ENCODE measurements around the gene REXO2. TPM values are rescaled to one million over a fixed set of nuclear protein-coding genes. Genes with fewer than 3 reads are reported as not detected.

The REXO2 gene
- total and polyA plus RNA-seq, 2 of the 8 experiments (the other 6 are each of a cell fraction or from before 2014, with no cell fraction given), result 111 to 114 TPM

GRCh38 chr11:114478768-114479167, 39.5 kb downstream of the REXO2 start:
- H3K9ac ChIP-seq (replicated peaks in 1 of 4; ENCODE audit: extremely low read depth in 1 of 4, low read depth in 3 of 4, low read length in 3 of 4), result no peak overlapping the region
- no peak overlapping the region for H2BK15ac ChIP-seq (ENCODE audit: low read length)
- FAIRE-seq (peak; percentile 7), DNase-seq (ENCODE audit: low read depth in 1 of 2, low spot score in 2 of 2) (no peak)
- H3K4ac ChIP-seq (replicated peaks; ENCODE audit: insufficient read length, low read depth, low read length), result peak overlapping the region; percentile 17
- ChIA-PET POLR2A (ENCODE audit: partially characterized antibody) (interaction anchor here (0.6 to 0.9 kb wide), 2 partner anchors 31 to 40 kb away, joined by 3 read pairs; partner anchors contain the start of gene REXO2), CTCF (ENCODE audit: partially characterized antibody) (interaction anchor here (1.9 kb wide), 1 partner anchor 138 kb away, joined by 5 read pairs; no protein-coding TSS in a partner anchor)
- peak overlapping the region; percentile 34; the same call in 1 of the 2 replicates for H3K18ac ChIP-seq (ENCODE audit: extremely low read depth, low read length)
- no peaks in the 10 kb centered on the region for H3K79me1 ChIP-seq (ENCODE audit: low read depth, low read length)
- H2BK5ac ChIP-seq (ENCODE audit: low read depth, low read length), result peak overlapping the region; percentile 96; the same call in 1 of the 2 replicates
- H4K91ac ChIP-seq (replicated peaks; ENCODE audit: insufficient read length, low read length), result peak overlapping the region; percentile 37
- peak overlapping the region; percentile 63 for H4K5ac ChIP-seq (ENCODE audit: insufficient read length, low read depth, low read length)
- H3K27me3 ChIP-seq (replicated peaks in 1 of 4; ENCODE audit: control insufficient read depth in 3 of 4, extremely low read depth in 1 of 4, insufficient read depth in 3 of 4, low read length in 3 of 4), result no peaks in the 10 kb centered on the region
- H3K36me3 ChIP-seq (ENCODE audit: control insufficient read depth in 2 of 4, insufficient read depth in 4 of 4, low read length in 3 of 4), result no peaks in the 10 kb centered on the region
- peaks cover 0 to 4% of the 10 kb centered on the region in 2 experiments; a peak in 1 of 4 replicates for H3K9me3 ChIP-seq (ENCODE audit: insufficient read depth in 2 of 2, low read depth in 1 of 2, low read length in 1 of 2)
- 43% methylated on average over 4 of the region's 4 CpGs; no CpG with 5 or more reads in 1 of the 2 experiments for WGBS, 2 experiments (ENCODE audit: extremely low coverage in 1 of 2, insufficient coverage in 1 of 2, insufficient read length in 1 of 2, insufficient replicate concordance in 2 of 2, low coverage in 1 of 2, low lambda C conversion rate in 2 of 2, missing lambda C conversion rate in 1 of 2)
- no peaks in the 10 kb centered on the region for H3K79me2 ChIP-seq (ENCODE audit: control insufficient read depth in 1 of 2, insufficient read depth in 2 of 2, low read length in 2 of 2)
- H4K8ac ChIP-seq (ENCODE audit: extremely low read depth, insufficient read depth, low read length), result no peak overlapping the region
- peak overlapping the region; percentile 17; the same call in 1 of the 2 replicates for H2BK20ac ChIP-seq (ENCODE audit: low read length)
- no peak overlapping the region for H3K14ac ChIP-seq (ENCODE audit: insufficient read length)
- peak overlapping the region; percentile 64; the same call in 1 of the 2 replicates for H3K27ac ChIP-seq (ENCODE audit: low read depth, low read length)
- peak overlapping the region; percentile 5 for H3K56ac ChIP-seq (replicated peaks; ENCODE audit: insufficient read length, low read depth, low read length)
- H3K4me1 ChIP-seq (replicated peaks in 1 of 4; ENCODE audit: control insufficient read depth in 3 of 4, insufficient read depth in 4 of 4, low read length in 3 of 4), result peaks cover 8 to 28% (median 19%) of the 10 kb centered on the region in 4 experiments
- H2BK12ac ChIP-seq (ENCODE audit: low read depth, low read length), result peak overlapping the region; percentile 1; the same call in 1 of the 2 replicates
- H2AK5ac ChIP-seq (ENCODE audit: low read depth, low read length), result no peak overlapping the region
- 0 out of 2 replicates have a peak, but pooled peaks cover 1% of the 10 kb centered on the region for H3K23me2 ChIP-seq (ENCODE audit: low read depth, low read length)
- H4K20me1 ChIP-seq (replicated peaks in 1 of 2; ENCODE audit: control insufficient read depth in 1 of 2, insufficient read depth in 2 of 2, low read length in 2 of 2), result no peaks in the 10 kb centered on the region
- peak overlapping the region; percentile 35 for H2BK120ac ChIP-seq (replicated peaks; ENCODE audit: low read depth, low read length)
- peak overlapping the region; percentile 44 to 65; a peak in 3 of 4 replicates for H3K4me2 ChIP-seq (ENCODE audit: insufficient read depth in 1 of 2, low read depth in 2 of 2, low read length in 2 of 2)
- H2AFZ ChIP-seq (ENCODE audit: low read length), result no peak overlapping the region
- H3K4me3 ChIP-seq (ENCODE audit: extremely low read depth in 1 of 4, insufficient read depth in 2 of 4, low read depth in 3 of 4, low read length in 4 of 4), result peak overlapping the region in 2 of 4 experiments; percentile 6 to 51; a peak in 2 of 8 replicates
- TF ChIP-seq TBP (IDR thresholded peaks at IDR 0.05; ENCODE audit: low read depth, low read length) (no peak), POU5F1 (IDR thresholded peaks at IDR 0.05; ENCODE audit: low read depth, low read length) (no peak), POLR2A (IDR thresholded peaks at IDR 0.05; ENCODE audit: control extremely low read depth in 1 of 2, low read depth in 2 of 2, low read length in 2 of 2) (no peak), JUND (IDR thresholded peaks at IDR 0.05; ENCODE audit: low read length) (no peak), TCF12 (IDR thresholded peaks at IDR 0.05; ENCODE audit: low read depth, low read length) (no peak)
- no peak overlapping the region for H3K23ac ChIP-seq (ENCODE audit: insufficient read length)

Measured in H1 (cell line).